HK-2 (cell line): ENCODE results near the gene MYO1D.
"Not testable (repeated sequence)": the region's sequence is repeated elsewhere in the genome, so short reads cannot be mapped to it uniquely, and the experiment has no call there.

Source experiments
- DNase-seq: peaks from one replicate; pipeline ENCODE4 v3.0.0-alpha.2; 2018; ENCODE audit not compliant: unreplicated experiment

MYO1D gene

DNA sequence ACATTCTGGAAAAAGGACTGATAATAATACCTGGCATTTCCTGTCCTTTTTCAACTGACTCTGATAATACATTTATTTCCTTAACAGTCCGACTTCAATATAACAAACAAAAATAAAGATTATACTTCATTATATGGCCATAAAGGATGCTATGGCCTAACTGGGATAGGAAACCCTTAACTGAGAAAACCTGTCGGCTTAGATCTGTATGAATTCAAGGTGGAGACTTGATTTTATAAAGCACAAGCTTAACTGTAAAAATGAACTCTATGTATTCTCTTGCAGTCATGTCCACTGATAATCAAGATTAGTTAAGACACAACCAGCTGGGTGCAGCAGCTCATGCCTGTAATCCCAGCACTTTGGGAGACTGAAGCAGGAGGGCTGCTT lies 102.2 kb downstream of the MYO1D start:
- DNase-seq, result no peak

DNA sequence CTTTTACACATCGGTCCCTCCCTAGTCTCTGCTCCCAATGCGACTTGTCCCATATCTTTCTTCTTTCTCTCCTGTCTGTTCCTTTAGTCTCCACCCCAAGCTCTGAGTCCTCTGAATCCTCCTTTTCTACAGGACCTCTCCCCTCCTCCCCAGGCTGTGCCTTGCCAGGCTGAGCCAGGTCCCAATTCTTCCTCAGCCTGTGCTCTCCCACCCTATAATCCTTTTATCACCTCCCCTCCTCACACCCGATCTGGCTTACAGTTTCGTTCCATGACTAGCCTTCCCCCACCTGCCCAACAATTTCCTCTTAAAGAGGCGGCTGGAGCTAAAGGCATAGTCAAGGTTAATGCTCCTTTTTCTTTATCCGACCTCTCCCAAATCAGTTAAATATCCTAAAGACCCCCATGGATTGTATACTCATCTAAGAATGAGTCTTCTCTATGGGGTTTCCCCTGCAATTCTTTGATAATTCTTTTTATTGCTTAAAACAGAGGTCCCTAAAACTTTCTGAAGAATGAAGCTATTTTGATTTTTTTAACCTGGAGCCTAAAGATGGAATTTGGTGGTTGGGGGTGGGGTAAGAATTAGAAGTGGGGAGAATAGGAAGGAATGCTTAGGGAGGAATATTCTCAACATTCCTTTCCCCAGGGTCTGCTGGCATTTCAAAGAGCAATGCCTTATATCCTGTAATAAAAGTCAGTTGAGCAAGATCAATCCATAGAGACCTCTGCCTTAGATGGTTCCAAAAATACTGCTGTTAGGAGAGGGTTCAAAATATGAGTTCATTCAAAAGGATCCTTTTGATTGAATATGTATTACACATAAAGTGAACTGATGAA lies 102.8 kb downstream of the MYO1D start:
- DNase-seq, result no peak

DNA sequence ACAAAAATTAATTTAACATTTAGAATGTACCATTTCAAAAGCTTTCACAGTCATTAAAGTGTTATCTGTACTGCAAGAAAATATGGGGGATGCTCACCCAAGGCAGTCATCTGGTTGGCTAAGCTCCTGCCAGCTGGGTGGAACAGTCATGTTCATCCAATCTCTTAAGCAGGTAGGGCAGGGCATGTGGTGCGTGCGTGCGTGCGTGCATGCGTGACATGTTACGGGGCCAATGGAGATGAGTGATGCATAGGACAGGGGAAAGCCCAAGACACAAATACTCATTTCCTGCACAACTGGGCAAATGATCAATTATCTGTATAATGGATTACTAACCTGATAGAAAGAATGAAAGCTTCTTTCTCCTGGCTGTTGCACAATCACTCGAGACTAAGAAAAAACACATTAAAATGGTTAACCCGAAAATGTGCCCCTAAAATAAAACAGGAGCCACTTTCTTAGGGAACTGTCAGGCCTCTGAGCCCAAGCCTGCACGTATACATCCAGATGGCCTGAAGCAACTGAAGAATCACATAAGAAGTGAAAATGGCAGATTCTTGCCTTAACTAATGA lies 104.4 kb downstream of the MYO1D start:
- DNase-seq, result peak; percentile 86

DNA sequence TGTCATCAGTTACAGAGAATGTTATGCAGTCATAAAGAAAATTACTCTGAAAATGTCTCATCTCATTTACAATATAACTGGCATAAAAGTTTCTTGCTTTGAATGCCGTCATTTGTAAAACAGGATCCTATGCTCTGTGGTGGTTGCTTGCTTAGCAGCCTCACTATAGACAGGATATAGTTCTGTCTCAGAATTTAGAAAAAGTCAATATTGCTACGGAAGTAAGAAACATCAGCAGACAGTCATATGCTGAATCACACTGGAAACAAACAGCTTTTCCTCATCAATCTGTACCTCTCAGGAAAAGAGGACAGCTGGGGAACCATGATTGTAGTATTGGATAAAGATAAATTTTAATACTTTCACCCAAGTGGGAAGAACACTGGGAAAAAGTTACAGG lies 105.5 kb downstream of the MYO1D start:
- no peak for DNase-seq

DNA sequence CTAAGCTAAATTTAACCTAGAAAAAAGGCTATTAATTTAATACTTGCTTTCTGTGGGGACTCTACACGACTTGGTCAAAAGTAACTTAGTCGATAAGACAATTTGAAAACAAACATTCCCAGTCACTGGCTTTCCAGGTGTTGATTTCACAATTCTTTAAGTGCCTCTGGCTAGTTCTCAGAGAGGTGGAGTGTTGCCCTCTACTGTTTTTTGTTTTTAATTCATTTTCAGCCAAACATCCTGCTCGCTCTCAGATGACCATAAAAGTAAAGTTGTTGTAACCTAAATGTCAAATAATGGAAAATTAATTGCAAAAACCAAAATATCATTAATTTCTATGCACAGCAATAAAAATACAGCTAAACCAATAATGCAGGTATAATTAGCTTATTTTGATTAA lies 107.1 kb downstream of the MYO1D start:
- DNase-seq, result no peak

DNA sequence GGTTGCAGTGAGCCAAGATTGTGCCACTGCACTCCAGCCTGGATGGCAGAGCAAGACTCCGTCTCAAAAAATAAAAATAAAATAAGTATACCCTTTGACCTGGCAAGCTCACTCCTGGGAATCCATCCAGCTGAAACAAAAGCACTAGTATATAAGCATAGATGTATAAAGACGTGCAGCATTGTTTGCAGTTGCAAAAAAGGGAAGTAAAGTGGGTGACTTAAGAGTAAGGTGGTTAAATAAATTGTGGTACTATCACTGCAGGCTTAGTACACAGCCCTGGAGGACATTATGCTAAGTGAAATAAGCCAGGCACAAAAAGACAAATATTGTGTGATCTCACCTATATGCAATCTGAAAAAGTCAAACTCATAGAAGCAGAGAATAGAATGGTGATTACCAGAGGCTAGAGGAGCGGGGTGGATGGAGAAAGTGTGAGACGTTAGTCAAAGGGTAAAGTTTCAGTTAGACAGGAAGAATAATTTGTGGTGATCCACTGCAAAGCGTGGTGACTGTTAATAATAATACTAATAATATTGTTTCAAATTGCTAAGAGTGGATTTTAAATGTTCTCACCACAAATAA lies 113.0 kb downstream of the MYO1D start:
- no peak for DNase-seq

DNA sequence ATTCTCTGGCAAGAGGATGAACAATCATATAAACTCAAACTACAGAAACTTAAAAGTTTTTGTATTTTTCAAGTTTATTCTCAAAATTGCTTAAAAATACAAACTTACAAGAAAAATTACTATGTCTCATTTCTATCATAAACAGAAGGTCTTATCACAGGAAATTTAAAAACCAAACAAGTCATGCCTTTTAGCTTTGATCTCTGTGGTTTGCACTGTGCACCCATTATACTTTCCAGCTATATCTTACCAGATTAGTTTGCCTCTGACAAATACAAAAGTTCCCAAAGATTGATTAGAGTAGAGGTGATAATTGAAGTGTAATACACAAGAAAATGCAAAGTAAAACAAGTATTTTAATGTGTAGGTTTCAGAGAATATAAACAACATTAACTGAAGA lies 117.4 kb downstream of the MYO1D start:
- no peak for DNase-seq

DNA sequence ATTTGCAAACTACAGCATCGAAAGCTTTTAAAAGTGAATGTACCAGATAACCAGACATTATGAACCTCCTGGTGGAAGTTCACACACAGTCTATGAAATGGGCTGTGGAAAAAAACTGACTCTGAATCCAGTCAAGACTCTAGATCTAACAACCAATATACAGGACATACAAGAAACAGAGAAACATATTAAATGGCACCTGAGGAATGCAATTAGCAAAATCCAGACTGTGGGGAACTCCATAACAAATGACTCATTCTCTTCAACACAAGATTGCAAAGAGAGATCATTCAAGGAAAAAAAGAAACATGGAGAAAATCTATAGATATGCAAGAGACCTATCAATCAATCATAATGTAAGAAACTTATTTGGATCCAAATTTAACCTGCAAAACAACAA lies 119.0 kb downstream of the MYO1D start:
- no peak for DNase-seq

DNA sequence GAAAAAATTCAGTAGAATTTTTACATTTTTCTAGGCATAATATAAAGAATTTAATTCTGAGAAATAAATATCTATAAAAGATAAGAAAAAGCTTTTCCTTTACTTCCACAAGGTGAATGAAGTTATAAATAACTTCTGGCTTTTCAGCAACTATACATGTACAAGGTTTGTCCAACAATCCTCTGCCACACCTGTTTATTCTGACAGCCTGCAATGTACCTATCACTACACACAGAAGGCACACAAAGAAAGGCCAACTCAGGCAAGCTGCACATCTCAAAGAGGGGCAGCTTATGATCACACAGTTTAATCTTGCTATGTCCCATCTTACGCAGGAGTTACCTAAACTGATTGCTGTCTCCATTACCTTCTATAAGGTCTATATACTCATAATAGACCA lies 120.2 kb downstream of the MYO1D start:
- DNase-seq, result no peak

DNA sequence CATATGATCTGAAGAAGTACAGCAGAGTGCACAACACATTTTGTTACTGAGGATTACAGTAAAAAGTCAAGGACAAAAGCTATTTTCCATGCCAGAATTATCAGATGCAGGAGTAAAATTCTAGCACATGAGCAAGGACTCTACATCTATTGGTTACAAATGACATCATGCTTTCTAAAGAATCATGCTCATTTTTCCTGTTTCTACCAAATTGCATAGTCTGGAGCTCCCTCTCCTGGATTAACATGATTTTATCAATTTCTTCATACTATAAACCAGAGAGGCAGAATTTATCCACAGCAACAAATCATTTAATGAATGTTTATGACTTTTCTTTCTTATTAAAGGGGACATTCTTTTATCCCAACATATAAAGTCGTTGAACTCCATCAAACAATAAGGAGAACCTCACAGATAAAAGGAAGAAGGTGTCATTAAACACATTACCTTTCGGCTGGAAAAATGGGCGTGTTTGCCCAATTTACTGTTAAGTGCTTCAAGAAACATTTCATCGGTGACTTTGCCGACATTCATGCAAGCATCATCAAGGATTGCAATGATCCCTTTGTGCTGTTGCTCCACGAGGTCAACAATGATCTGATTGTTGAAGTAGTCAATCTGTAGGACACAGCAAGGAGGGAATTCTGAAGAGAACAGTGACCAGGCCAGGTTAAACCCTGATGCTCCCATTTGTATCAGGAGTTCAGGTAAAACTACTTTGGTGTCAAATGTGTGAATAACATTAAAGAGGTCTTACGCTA lies 121.7 kb downstream of the MYO1D start:
- no peak for DNase-seq

DNA sequence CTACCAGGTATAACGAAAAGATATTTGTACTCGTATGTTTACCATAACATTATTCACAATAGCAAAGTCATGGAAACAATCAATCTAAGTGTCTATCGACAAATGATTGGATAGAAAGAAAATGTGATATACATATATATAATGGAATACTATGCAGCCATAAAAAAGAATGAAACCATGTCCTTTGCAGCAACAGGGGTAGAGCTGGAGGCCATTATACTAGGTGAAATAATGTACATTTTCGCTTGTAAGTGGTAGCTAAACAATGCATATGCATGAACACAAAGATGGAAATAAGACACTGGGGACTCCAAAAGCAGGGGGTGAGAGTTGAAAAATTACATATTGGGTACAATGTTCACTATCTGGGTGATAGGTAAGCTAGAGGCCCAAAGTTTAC lies 124.0 kb downstream of the MYO1D start:
- no peak for DNase-seq

DNA sequence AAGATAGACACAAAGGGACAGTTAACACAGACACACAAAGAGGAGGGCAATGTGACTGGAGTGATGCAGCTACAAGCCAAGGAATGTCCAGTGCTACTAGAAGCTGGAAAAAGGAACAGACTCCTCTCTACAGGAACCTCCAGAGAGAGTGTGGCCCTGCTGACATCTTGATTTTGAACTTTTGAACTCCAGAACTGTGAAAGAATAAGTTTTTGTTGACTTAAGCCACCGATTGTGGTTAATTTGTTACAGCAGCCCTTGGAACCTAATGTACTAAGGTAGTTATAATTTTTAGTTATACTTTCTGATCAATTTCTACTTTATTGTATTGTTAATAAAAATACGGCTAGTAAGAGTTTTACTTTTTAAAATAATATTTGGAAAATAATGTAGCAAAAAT lies 129.1 kb downstream of the MYO1D start:
- no peak for DNase-seq

DNA sequence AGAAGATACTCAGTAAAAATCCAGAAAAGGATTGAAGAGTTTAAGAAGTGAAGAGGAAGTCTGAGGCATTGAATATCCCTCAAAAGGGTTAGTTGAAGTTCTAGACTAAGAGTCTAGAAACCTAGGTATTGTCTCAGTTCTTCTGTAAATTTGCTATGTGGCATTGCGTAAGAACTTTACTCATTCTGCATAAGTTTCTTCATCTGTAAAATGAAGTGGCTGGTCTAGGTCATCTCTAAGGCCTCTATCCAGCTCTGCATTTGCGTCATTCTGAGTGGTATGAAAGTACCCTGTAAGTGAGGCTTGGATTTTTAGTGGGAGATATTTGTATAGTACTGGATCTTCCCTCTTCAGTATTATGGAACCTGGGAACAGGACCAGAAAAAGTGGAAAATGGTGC lies 130.2 kb downstream of the MYO1D start:
- DNase-seq, result no peak

DNA sequence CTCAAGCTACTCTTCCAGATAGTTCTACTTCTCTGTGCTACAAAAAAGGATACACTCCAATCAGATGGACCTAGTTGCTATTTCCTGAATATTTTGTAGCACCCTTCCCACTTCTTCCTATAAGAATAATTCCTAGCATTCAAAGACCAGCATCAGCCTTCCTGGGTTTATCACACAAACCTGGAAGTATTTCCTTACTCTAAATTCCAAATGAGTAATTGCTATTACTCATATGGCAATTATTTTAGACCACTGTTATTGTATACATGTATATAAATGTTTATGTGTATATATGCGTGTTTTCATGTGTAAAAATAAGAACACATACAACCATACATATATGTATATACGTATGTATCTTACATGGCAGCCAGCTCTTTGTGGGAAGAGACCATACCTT lies 130.6 kb downstream of the MYO1D start:
- DNase-seq, result no peak

DNA sequence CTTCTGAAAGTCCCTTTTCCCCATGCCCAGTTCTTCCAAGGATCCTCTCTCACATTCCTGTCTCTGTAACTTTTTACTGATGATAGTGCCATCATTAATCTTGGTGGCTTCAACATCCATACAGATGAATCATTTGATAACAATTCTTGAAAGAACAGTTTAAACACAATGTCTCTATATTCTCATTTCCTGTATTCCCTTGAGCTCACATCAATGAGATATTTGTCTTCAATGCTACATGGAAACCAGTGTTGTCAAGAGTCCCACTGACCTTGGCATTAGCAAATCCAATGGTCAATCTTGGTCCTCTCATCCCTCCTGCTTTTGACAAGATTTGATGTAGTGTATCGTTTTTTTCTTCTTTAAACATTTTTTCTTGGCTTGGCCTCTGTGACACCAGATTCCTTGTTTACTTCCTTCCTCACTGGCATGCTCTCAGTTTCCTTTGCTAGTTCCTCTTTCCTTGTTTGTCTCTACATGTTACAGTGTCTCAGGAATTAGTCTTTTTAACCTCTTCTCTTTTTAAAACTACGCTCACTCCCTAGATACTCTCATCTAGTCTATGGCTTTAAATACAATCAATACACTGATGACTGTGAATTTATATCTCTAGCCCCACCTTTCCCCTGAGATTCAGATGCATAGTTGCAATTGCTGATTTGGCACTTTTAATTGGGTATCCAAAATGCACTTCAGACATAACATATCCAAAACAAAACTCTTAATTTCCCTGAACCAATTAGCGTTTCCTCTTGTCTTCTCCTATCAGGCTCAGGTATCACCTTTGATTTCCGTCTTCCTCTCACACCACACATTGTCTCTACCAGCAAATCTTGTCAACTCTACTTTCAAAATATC lies 134.0 kb downstream of the MYO1D start:
- DNase-seq, result no peak

DNA sequence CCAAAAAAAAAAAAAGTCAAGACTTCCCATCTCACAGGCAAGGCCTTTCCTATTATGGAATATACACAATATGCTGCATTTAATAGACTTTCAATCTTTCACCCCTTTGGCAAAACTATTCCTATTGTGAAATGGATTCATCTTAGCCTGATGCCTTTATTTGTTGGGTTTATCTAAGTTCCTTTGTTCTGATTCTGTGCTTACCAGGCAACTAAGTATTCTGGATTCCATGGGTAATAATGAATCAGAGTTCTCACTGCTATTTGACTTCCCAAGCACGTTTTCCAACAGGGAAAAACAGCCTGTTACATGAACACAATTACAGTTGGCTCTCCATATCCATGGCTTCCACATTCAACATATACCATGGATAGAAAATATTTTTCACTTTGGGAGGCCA lies 135.5 kb downstream of the MYO1D start:
- DNase-seq, result no peak

DNA sequence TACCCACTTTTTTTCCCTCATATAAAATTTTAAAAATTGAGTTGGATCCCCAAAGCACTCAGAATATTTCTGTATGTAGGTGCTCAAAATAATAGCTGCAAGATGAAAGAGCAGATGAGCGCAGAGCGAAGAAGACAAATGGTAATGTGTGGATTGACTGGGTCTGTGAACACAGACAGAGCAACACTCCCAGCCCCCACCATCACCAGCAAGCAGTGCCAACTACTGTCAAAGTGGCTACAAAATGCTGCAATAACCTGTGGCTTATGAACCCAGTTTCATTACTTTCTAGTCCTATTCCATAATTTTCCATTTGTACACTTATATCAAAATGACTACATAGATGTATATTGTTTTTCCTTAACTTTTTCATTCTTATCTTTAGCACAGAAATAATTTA lies 137.2 kb downstream of the MYO1D start:
- no peak for DNase-seq

DNA sequence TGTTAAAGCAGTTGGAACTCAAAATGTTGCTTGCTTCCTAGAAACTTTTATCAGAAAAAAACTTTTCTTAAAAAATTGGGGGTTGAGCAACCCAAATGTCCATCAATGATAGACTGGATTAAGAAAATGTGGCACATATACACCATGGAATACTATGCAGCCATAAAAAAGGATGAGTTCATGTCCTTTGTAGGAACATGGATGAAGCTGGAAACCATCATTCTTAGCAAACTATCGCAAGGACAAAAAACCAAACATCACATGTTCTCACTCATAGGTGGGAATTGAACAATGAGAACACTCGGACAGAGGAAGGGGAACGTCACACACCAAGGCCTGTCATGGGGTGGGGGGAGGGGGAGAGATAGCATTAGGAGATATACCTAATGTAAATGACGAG lies 137.8 kb downstream of the MYO1D start:
- not testable (repeated sequence) for DNase-seq

DNA sequence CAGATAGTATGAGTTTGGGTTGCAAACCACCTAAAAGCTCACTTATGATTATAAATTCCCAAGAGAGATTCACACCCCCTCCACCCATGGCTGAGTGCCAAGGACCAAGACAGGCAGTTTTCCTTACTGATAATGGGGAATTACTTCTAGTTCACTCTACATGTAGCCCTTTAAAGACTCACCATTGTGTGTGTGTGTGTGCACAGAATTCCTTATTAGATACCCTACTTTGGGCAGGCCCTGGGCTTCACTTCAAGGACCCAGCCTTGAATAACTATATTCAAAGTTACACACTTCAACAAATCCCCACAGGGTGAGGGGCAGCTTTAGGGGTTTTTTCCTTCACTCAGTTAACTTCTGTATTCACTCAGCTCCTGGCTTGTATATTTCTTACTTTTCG lies 143.5 kb downstream of the MYO1D start:
- DNase-seq, result no peak

DNA sequence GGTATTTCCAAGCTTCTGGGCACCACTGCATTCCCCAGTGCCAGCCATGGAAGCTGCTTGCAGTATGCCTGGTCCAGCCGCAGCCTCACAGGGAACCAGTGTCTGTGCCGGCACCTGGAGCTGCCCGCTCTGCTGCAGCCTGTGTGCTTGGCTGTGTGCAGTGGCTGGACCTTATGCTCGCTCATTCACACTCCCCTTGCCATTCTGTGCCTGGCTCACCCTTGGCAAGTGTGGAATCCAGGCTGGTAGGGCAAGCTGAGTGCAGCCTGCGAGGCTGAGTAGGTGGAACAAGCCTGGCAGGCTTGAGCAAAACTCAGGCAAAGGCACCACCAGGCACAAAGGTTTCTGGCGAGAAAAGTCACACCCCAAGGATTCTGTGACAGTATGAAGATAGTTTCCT lies 144.0 kb downstream of the MYO1D start:
- DNase-seq, result no peak

DNA sequence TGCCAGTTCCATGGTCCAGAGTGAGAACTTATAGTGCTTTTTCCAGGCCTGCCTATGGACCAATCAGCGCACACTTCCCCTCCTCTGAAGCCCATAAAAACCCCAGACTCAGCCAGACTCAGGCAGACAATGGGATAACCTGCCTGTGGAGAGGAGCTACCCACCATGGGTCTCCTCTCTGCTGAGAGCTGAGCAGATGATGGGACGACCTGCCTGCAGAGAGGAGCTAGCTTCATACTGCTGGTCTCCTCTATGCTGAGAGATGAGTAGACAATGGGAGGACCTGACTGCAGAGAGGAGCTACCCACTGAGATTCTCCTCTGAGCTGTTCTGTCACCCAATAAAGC lies 144.7 kb downstream of the MYO1D start:
- DNase-seq, result no peak
